ENCODE results near the gene ZBTB7A.

GRCh38 chr19:4059891-4060620, 6.6 kb downstream of the ZBTB7A start:
- TF ChIP-seq, protein P1, sequence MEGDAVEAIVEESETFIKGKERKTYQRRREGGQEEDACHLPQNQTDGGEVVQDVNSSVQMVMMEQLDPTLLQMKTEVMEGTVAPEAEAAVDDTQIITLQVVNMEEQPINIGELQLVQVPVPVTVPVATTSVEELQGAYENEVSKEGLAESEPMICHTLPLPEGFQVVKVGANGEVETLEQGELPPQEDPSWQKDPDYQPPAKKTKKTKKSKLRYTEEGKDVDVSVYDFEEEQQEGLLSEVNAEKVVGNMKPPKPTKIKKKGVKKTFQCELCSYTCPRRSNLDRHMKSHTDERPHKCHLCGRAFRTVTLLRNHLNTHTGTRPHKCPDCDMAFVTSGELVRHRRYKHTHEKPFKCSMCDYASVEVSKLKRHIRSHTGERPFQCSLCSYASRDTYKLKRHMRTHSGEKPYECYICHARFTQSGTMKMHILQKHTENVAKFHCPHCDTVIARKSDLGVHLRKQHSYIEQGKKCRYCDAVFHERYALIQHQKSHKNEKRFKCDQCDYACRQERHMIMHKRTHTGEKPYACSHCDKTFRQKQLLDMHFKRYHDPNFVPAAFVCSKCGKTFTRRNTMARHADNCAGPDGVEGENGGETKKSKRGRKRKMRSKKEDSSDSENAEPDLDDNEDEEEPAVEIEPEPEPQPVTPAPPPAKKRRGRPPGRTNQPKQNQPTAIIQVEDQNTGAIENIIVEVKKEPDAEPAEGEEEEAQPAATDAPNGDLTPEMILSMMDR (IDR thresholded peaks at IDR 0.05), result no peak
- no peak for TF ChIP-seq POLR2A (IDR thresholded peaks at IDR 0.05)
